Measurements from ENCODE around the gene CDC42BPB.

- TF ChIP-seq POLR2A (IDR thresholded peaks at IDR 0.05), result no peak
- TF ChIP-seq, protein P1, sequence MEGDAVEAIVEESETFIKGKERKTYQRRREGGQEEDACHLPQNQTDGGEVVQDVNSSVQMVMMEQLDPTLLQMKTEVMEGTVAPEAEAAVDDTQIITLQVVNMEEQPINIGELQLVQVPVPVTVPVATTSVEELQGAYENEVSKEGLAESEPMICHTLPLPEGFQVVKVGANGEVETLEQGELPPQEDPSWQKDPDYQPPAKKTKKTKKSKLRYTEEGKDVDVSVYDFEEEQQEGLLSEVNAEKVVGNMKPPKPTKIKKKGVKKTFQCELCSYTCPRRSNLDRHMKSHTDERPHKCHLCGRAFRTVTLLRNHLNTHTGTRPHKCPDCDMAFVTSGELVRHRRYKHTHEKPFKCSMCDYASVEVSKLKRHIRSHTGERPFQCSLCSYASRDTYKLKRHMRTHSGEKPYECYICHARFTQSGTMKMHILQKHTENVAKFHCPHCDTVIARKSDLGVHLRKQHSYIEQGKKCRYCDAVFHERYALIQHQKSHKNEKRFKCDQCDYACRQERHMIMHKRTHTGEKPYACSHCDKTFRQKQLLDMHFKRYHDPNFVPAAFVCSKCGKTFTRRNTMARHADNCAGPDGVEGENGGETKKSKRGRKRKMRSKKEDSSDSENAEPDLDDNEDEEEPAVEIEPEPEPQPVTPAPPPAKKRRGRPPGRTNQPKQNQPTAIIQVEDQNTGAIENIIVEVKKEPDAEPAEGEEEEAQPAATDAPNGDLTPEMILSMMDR (IDR thresholded peaks at IDR 0.05), result no peak
Observed at GRCh38 chr14:103087343-103087835, 30.0 kb upstream of the CDC42BPB start.

Data from Peyer's patch (tissue), 4 donors.